ENCODE results near the gene PCF11. TPM values are rescaled to one million over a fixed set of nuclear protein-coding genes. Genes with fewer than 3 reads are reported as not detected.

The PCF11 gene
- total and polyA plus RNA-seq, 2 of the 4 experiments (the other 2 are of a cell fraction), result 19.2 to 26.7 TPM

DNA sequence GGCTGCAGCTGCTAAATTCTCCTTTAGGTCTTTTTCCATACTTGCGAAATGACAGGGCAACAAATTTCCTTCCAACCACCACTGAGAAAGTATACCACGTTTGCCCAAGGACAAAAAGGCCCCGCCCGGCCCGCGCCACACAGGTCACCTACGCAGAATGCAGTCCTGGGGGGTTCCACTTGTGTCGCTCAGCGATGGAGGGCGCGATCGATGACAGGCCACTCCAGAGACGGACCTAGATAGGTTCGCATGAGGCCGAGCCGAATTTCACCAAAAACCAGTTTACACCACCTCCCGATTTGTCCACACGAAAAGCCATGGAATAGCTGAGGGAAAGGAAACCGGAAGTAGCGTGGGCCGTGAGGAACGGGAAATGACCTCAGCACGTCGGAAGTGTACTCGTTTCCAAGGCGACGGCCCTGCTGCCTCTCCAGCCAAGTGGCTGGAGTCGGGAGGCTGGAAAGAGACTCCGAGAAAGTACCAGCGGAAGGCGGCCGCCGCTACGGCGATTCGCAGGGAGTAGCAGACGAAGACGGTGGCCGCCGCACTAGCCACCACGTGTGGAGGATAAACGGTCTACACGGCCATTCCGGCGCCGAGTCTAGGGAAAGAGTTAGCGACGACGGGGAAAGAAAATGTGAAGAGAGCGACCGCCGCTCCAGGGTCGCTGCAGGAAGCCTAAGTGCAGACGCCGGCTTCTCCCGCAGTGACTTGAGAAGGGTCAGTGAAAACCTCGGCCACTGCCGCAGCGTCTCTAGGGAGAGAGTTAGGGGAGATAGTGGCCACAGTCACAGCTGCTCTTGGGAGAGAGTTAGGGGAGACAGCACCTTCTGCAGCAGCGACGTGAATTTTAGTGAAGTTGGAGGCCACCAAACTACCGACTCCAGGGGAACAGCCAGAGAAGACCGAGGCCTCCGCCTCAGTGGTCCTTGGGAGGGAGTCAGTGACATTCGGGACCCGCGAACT lies 36.7 kb downstream of the PCF11 start, which contains the start of gene ANKRD42:
Gene ANKRD42, plus strand, starts transcription at position 398 of the 966 bp plus-strand sequence. CDS start 959 bp downstream, outside the sequence.
- Histone ChIP-seq H3K27me3 (ENCODE audit: control insufficient read depth, insufficient read depth, low read length) (no peaks in the 10 kb centered on the region), H3K4me3 (ENCODE audit: insufficient read depth, low read depth, low read length) (peak within 1 kb of the TSS; percentile 85), H3K23ac (ENCODE audit: low read depth, low read length) (peak within 1 kb of the TSS; percentile 96), H3K14ac (replicated peaks; ENCODE audit: low read depth, low read length) (peak within 1 kb of the TSS; percentile 97), H4K5ac (ENCODE audit: low read depth, low read length) (peak within 1 kb of the TSS; percentile 88), H3K9me3 (ENCODE audit: control insufficient read depth, insufficient read depth, low read length) (no peaks in the 10 kb centered on the region), H3K4ac (ENCODE audit: low read depth, low read length) (peak within 1 kb of the TSS; percentile 97), H3K4me1 (ENCODE audit: control insufficient read depth, insufficient read depth, low read length) (peaks cover 4% of the 10 kb centered on the region; the same call in 1 of the 2 replicates), H2BK15ac (ENCODE audit: low read depth, low read length) (peak within 1 kb of the TSS; percentile 41; the same call in 2 of the 3 replicates), H2AK9ac (replicated peaks; ENCODE audit: low read depth, low read length, poor library complexity) (peak within 1 kb of the TSS; percentile 94), H4K91ac (ENCODE audit: insufficient read depth, low read depth, low read length) (peak within 1 kb of the TSS; percentile 91), H2BK20ac (ENCODE audit: low read depth, low read length) (peak within 1 kb of the TSS; percentile 45; the same call in 1 of the 2 replicates), H2AFZ (replicated peaks; ENCODE audit: low read length, poor library complexity) (peak within 1 kb of the TSS; percentile 98), H3K9me1 (ENCODE audit: insufficient read depth, low read length) (0 out of 2 replicates have a peak, but pooled peaks cover 3% of the 10 kb centered on the region), H2BK120ac (ENCODE audit: low read depth, low read length) (peak within 1 kb of the TSS; percentile 67), H2AK5ac (ENCODE audit: low read depth, low read length) (peak within 1 kb of the TSS; percentile 83), H3K56ac (ENCODE audit: extremely low read depth, insufficient read depth, low read length) (peak within 1 kb of the TSS; percentile 90), H4K20me1 (ENCODE audit: insufficient read depth, low read length) (0 out of 2 replicates have a peak, but pooled peaks cover 4% of the 10 kb centered on the region), H3K9ac (ENCODE audit: low read depth, low read length) (peak within 1 kb of the TSS; percentile 100), H4K8ac (ENCODE audit: low read depth in 2 of 2, low read length in 2 of 2) (peak within 1 kb of the TSS; percentile 88 to 98), H3K79me1 (ENCODE audit: low read depth in 1 of 2, low read length in 2 of 2) (peaks cover 19 to 37% of the 10 kb centered on the region in 2 experiments), H2BK5ac (ENCODE audit: low read depth, low read length, poor library complexity, severe bottlenecking) (peak within 1 kb of the TSS; percentile 96), H3K18ac (ENCODE audit: low read depth, low read length) (peak within 1 kb of the TSS; percentile 73), H3K27ac (ENCODE audit: insufficient read depth, low read length) (peak within 1 kb of the TSS; percentile 99), H3K4me2 (ENCODE audit: low read depth, low read length) (peak within 1 kb of the TSS; percentile 98), H3K36me3 (ENCODE audit: control insufficient read depth, insufficient read depth, low read length) (peaks cover 9% of the 10 kb centered on the region)
- ChIA-PET POLR2A (ENCODE audit: unreplicated experiment) (no interaction called here), CTCF (interaction anchor here (1.0 kb wide), 1 partner anchor 22 kb away, joined by 3 read pairs; no protein-coding TSS in a partner anchor)
- in situ Hi-C loops (cut with MboI; ENCODE audit: low sequenced_read_pairs), result no loop called here
- TSS peak; percentile 79 for BruUV-seq (replicated peaks)
- WGBS, 2 experiments (ENCODE audit: extremely low coverage in 2 of 2, insufficient read length in 1 of 2), result 0% methylated on average over 32 of the region's 67 CpGs; no CpG with 5 or more reads in 1 of the 2 experiments
- dilution Hi-C loops (cut with HindIII; ENCODE audit: low sequenced_read_pairs, unreplicated experiment), result no loop called here
- peak; percentile 96 for DNase-seq
- intact Hi-C loops (cut with micrococcal nuclease), result loop anchor here (1.0 to 5.0 kb wide), 3 partner anchors 122 to 629 kb away; partner anchors contain the start of genes DDIAS, PRCP and RAB30
- ATAC-seq (ENCODE audit: low read depth), result peak; percentile 81
- no peak for TF ChIP-seq RCOR1 (IDR thresholded peaks at IDR 0.05; ENCODE audit: insufficient replicate concordance, low read length)
- no peak for TF ChIP-seq BHLHE40 (IDR thresholded peaks at IDR 0.05; ENCODE audit: low read depth, low read length)
- TF ChIP-seq RAD21 (IDR thresholded peaks at IDR 0.05; ENCODE audit: low read length), result peak; percentile 9; the same call in 1 of the 2 replicates
- TF ChIP-seq NFE2L2 (IDR thresholded peaks at IDR 0.05; ENCODE audit: low read depth, low read length), result no peak
- no peak for TF ChIP-seq CEBPB (IDR thresholded peaks at IDR 0.05; ENCODE audit: low read depth, low read length)
- TF ChIP-seq, protein P1, sequence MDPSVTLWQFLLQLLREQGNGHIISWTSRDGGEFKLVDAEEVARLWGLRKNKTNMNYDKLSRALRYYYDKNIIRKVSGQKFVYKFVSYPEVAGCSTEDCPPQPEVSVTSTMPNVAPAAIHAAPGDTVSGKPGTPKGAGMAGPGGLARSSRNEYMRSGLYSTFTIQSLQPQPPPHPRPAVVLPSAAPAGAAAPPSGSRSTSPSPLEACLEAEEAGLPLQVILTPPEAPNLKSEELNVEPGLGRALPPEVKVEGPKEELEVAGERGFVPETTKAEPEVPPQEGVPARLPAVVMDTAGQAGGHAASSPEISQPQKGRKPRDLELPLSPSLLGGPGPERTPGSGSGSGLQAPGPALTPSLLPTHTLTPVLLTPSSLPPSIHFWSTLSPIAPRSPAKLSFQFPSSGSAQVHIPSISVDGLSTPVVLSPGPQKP (IDR thresholded peaks at IDR 0.05; ENCODE audit: borderline replicate concordance, low read depth, low read length), result no peak
- TF ChIP-seq POLR2A (IDR thresholded peaks at IDR 0.05; ENCODE audit: low read depth, low read length), result peak; percentile 86
- TF ChIP-seq CHD1 (IDR thresholded peaks at IDR 0.05; ENCODE audit: low read depth, low read length), result 0 out of 2 replicates have a peak, but pooled peaks have one; percentile 73
- TF ChIP-seq MXI1 (IDR thresholded peaks at IDR 0.05; ENCODE audit: borderline replicate concordance, low read depth, low read length), result peak; percentile 92
- no peak for TF ChIP-seq FOS (IDR thresholded peaks at IDR 0.05; ENCODE audit: low read depth, low read length)
- TF ChIP-seq, protein P2, sequence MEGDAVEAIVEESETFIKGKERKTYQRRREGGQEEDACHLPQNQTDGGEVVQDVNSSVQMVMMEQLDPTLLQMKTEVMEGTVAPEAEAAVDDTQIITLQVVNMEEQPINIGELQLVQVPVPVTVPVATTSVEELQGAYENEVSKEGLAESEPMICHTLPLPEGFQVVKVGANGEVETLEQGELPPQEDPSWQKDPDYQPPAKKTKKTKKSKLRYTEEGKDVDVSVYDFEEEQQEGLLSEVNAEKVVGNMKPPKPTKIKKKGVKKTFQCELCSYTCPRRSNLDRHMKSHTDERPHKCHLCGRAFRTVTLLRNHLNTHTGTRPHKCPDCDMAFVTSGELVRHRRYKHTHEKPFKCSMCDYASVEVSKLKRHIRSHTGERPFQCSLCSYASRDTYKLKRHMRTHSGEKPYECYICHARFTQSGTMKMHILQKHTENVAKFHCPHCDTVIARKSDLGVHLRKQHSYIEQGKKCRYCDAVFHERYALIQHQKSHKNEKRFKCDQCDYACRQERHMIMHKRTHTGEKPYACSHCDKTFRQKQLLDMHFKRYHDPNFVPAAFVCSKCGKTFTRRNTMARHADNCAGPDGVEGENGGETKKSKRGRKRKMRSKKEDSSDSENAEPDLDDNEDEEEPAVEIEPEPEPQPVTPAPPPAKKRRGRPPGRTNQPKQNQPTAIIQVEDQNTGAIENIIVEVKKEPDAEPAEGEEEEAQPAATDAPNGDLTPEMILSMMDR (conservative IDR thresholded peaks at IDR 0.05; ENCODE audit: low read depth, low read length), result no peak
- no peak for TF ChIP-seq MAZ (IDR thresholded peaks at IDR 0.05; ENCODE audit: borderline replicate concordance, low read depth, low read length)
- no peak for TF ChIP-seq MAFK (IDR thresholded peaks at IDR 0.05; ENCODE audit: low read depth, low read length)

All from IMR-90 (cell line).